ENCODE data around the gene KRT38. TPM values are rescaled to one million over a fixed set of nuclear protein-coding genes. Genes with fewer than 3 reads are reported as not detected.
"Not testable (repeated sequence)": the region's sequence is repeated elsewhere in the genome, so short reads cannot be mapped to it uniquely, and the experiment has no call there.

KRT38 gene
- total and polyA plus RNA-seq, 2 of the 8 experiments (the other 6 are each of a cell fraction or from before 2014, with no cell fraction given): not detected

- CTCF ChIA-PET (ENCODE audit: partially characterized antibody): interaction anchor here (1.0 to 1.4 kb wide), 2 partner anchors 19 to 126 kb away, joined by 3 to 6 read pairs; no protein-coding TSS in a partner anchor
- H2BK120ac ChIP-seq (replicated peaks; ENCODE audit: low read depth, low read length); H3K23me2 ChIP-seq (ENCODE audit: low read depth, low read length); H3K4me1 ChIP-seq (replicated peaks in 1 of 4; ENCODE audit: control insufficient read depth in 3 of 4, insufficient read depth in 4 of 4, low read length in 3 of 4); POLR2A ChIA-PET (ENCODE audit: partially characterized antibody); H3K56ac ChIP-seq (replicated peaks; ENCODE audit: insufficient read length, low read depth, low read length); H2BK5ac ChIP-seq (ENCODE audit: low read depth, low read length); H3K9me3 ChIP-seq (ENCODE audit: insufficient read depth in 2 of 2, low read depth in 1 of 2, low read length in 1 of 2); H3K36me3 ChIP-seq (ENCODE audit: control insufficient read depth in 2 of 4, insufficient read depth in 4 of 4, low read length in 3 of 4); H4K20me1 ChIP-seq (replicated peaks in 1 of 2; ENCODE audit: control insufficient read depth in 1 of 2, insufficient read depth in 2 of 2, low read length in 2 of 2); H3K27ac ChIP-seq (ENCODE audit: low read depth, low read length); H3K4me3 ChIP-seq (ENCODE audit: extremely low read depth in 1 of 4, insufficient read depth in 2 of 4, low read depth in 3 of 4, low read length in 4 of 4); H3K23ac ChIP-seq (ENCODE audit: insufficient read length); H4K91ac ChIP-seq (replicated peaks; ENCODE audit: insufficient read length, low read length); H3K14ac ChIP-seq (ENCODE audit: insufficient read length); H3K9ac ChIP-seq (replicated peaks in 1 of 4; ENCODE audit: extremely low read depth in 1 of 4, low read depth in 3 of 4, low read length in 3 of 4); H3K79me2 ChIP-seq (ENCODE audit: control insufficient read depth in 1 of 2, insufficient read depth in 2 of 2, low read length in 2 of 2); H2BK12ac ChIP-seq (ENCODE audit: low read depth, low read length); H2BK20ac ChIP-seq (ENCODE audit: low read length); FAIRE-seq; H4K8ac ChIP-seq (ENCODE audit: extremely low read depth, insufficient read depth, low read length); H2BK15ac ChIP-seq (ENCODE audit: low read length); H4K5ac ChIP-seq (ENCODE audit: insufficient read length, low read depth, low read length); H2AK5ac ChIP-seq (ENCODE audit: low read depth, low read length); H3K4ac ChIP-seq (replicated peaks; ENCODE audit: insufficient read length, low read depth, low read length); H2AFZ ChIP-seq (ENCODE audit: low read length); H3K79me1 ChIP-seq (ENCODE audit: low read depth, low read length); H3K27me3 ChIP-seq (replicated peaks in 1 of 4; ENCODE audit: control insufficient read depth in 3 of 4, extremely low read depth in 1 of 4, insufficient read depth in 3 of 4, low read length in 3 of 4); H3K4me2 ChIP-seq (ENCODE audit: insufficient read depth in 1 of 2, low read depth in 2 of 2, low read length in 2 of 2); H3K18ac ChIP-seq (ENCODE audit: extremely low read depth, low read length); DNase-seq (ENCODE audit: low read depth in 1 of 2, low spot score in 2 of 2): not testable (repeated sequence)
- 89% methylated on average over 11 of the region's 11 CpGs; no CpG with 5 or more reads in 1 of the 2 experiments for WGBS, 2 experiments (ENCODE audit: extremely low coverage in 1 of 2, insufficient coverage in 1 of 2, insufficient read length in 1 of 2, insufficient replicate concordance in 2 of 2, low coverage in 1 of 2, low lambda C conversion rate in 2 of 2, missing lambda C conversion rate in 1 of 2)
These were observed 18.2 kb downstream of the KRT38 start for GRCh38 chr17:41422586-41422985.

Data from H1 (cell line).